Choroid plexus epithelial cell (primary cell): ENCODE results near the gene PRAMEF4.
"Not testable (repeated sequence)": the region's sequence is repeated elsewhere in the genome, so short reads cannot be mapped to it uniquely, and the experiment has no call there.

Source experiments
- DNase-seq: peaks from one replicate; pipeline ENCODE4 v3.0.0-alpha.2; 2010; ENCODE audit warnings: low read depth
- H3K4me3 ChIP-seq: 2 replicates; pipeline ENCODE4 v1.5.1; 2011; ENCODE audit warnings: low read depth, mild to moderate bottlenecking, control low read depth, low read length, moderate library complexity
- TF ChIP-seq, protein P1 (sequence below): conservative IDR thresholded peaks from 2 replicates; pipeline ENCODE4 v1.5.1; 2011; ENCODE audit warnings: low read depth, mild to moderate bottlenecking, control low read depth, inconsistent platforms, low read length, moderate library complexity

The PRAMEF4 gene

DNA sequence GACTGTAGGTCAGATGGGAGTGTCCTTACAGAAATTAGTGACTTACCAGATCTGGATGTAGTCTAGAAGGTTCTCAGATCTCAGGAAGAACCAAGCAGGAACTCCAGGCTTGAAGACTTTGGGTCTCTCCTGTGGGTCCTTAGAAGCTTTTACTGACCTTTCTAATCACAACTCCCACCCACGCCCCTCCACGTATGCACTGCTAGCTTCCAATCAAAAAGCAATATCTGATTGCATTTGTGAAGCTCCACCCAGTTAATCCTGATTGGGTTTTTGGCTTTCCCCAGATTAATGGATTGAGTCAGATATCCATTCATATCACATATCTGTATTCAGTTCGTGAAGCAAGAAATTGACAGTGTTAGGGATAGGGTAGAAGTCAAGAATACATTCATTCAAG, at the start of gene PRAMEF4:
Gene PRAMEF4 (minus strand): TSS at position 101 of the 400 bp plus-strand sequence. CDS start 2,807 bp downstream, outside the sequence.
- not testable (repeated sequence) for H3K4me3 ChIP-seq, DNase-seq

DNA sequence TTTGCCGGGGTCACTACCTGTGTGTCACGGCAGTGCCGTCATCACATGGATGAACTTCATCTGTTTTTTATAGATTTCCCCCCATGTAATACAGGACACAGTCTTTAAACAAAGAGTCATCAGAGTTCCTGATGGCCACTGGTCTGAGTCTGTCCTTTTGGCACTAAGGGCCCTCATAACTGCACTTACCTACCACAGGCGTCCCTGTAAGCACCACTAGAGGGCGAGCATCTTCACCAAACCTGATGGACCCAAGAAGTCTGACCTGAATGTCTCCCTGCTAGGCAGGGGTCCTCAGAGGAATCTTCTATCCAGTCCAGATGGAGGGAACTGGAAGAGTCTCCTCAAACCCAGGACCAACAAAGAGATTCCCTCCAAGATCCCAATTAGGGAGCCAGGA, 38.4 kb upstream of the PRAMEF4 start:
- not testable (repeated sequence) for H3K4me3 ChIP-seq, DNase-seq

DNA sequence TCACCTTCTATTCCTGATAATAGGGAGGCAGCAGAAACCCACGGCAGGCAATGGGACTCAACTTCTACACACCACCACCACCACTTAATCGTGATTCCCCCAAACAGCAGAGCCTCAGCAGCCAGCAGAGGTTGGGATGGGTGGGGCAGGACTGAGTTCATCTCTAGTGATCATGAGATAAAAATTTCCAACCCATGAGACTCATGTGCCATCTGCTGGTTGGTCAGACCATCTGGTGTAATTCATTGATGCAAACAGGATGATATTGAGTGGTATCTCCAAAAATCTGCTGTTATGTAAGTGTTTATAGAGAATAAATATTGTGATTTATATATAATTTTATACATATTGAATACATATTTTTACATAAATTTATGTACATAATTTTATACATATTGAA, 35.7 kb upstream of the PRAMEF4 start:
- not testable (repeated sequence) for DNase-seq

DNA sequence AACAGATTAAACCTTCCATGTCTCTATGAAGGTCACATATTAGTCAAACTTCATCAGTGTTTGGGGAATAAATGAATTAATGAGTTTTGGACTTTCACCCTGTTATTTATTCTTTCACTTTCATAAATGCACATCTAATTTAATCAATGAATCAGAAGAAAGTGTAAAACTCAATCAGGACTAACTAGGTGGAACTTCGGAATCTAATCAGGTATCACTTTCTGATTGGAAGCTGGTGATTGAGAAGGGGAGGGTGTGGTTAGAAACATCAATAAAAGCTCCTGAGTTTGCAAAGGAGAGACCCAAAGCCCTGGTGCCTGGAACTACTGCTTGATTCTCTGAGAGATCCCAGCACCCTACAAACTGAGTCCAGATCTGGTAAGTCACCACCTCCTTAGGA, 30.3 kb upstream of the PRAMEF4 start, which contains the start of gene PRAMEF7:
Gene PRAMEF7 (plus strand): TSS at position 301 of the 400 bp plus-strand sequence. CDS start 1,083 bp downstream, outside the sequence.
- not testable (repeated sequence) for DNase-seq, H3K4me3 ChIP-seq

More for the DNA sequence above, 35.7 kb upstream of the PRAMEF4 start:
- not testable (repeated sequence) for H3K4me3 ChIP-seq

DNA sequence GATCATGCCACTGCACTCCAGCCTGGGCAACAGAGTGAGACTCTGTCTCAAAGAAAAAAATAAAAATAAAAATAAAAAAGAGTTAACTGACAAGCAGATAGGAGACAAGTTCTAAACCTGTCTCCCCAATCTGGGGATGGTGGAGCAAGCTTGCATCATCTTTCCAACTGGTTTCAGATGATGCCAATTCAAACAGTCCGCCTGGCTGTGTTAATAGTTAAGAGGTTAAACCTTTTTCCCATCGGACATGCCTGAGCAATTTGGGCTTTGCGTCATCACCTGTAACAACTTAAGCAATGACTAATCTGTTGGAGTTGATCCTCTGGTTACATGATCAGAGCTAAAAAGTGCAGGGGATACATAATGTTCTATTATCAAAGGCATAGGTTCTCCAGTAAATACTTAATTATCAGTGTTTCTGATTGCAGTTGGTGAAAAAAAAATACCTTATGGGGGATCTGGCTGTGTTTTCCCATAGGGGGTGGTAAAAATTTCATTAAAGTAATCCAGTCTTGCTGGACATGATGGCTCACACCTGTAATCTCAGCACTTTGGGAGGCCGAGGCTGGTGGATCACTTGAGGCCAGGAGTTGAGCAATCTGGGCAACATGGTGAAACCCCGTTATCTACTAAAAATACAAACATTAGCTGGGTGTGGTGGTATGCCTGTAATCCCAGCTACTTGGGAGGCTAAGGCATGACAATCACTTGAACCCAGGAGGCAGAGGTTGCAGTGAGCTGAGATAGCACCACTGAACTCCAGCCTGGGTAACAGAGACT, 18.0 kb upstream of the PRAMEF4 start:
- not testable (repeated sequence) for DNase-seq, H3K4me3 ChIP-seq

DNA sequence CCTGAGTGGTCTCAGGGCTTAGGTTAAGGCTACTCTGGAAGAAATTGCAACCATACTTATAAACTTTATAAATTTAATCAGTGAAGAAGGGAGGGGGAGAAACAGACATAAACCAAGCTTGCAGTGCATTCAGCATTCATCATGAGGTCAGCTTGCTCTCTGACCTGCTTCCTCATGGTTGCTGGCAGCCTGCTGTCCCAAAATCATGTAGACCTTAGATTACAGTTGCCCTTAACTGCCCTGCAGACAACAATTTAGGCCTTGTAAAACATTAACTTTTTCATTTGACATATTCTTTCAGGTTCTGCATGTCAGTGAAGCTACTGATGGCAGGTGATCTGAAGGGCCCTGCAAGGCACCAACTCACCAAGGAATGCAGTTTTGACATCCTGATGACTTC, 13.2 kb upstream of the PRAMEF4 start:
- H3K4me3 ChIP-seq, DNase-seq: not testable (repeated sequence)

DNA sequence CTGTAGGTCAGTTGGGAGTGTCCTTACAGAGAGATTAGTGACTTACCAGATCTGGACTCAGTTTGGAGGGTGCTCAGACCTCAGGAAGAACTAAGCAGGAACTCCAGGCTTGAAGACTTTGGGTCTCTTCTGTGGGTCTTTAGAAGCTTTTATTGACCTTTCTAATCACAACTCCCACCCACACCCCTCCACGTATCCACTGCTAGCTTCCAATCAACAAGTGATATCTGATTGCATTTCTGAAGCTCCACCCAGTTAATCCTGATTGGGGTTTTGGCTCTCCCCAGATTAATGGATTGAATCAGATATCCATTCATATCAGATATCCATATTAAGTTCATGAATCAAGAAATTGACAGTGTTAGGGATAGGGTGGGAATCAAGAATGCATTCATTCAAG, 12.2 kb upstream of the PRAMEF4 start, which contains the start of gene PRAMEF10:
Gene PRAMEF10 (minus strand): TSS at position 101 of the 400 bp plus-strand sequence. CDS start 2,423 bp downstream, outside the sequence.
- not testable (repeated sequence) for DNase-seq, H3K4me3 ChIP-seq

DNA sequence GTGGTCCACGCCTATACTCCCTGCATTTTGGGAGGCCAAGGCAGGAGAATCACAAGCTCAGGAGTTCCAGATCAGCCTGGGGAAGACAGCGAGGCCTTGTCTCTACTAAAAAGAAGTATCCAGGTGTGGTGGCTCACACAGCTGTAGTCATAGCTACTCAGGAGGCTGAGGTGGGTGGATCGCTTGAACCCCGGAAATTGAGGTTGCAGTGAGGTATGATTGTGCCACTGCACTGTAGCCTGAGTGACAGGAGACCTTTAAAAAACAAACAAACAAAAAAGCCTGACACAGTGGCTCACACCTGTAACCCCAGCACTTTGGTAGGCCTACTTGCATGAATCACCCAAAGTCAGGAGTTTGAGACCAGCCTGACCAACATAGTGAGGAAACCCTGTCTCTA, 7.5 kb downstream of the PRAMEF4 start:
- H3K4me3 ChIP-seq, DNase-seq: not testable (repeated sequence)

DNA sequence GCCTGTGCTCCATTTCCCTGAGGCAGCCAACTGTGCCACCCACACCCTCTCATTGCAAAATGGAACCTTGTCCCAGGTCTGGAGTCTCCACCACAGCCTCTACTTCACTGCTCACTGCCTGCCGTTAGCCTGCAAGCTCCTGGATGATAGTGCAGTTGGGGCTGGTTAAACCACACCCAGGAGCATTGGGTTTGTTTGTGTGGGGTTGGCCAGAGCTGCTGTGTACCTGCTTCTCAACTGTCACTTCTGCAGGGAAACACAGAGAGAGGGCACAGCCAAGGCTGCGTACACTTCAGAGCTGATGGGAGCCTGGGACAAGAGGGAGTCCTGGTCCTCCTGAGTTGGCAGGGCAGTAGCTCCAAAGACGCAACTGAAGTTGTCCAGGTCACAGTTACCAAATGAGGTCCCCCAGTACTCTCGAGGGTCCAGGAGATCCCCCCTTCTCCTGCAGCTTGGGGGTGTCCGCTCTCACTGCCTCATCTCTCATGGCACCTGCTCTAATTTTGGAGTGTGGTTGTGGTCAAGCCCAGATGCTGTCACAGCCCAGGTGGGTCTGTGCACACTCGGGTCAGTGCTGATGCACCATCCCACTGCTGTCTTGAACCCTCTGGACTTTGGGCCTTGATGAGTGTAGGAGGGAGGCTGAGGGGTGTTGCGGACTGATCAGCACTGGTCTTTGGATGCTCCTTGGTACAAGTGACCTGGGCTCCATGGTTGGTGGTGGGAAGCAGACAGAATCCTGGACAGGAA, 22.7 kb downstream of the PRAMEF4 start:
- H3K4me3 ChIP-seq, DNase-seq: not testable (repeated sequence)

DNA sequence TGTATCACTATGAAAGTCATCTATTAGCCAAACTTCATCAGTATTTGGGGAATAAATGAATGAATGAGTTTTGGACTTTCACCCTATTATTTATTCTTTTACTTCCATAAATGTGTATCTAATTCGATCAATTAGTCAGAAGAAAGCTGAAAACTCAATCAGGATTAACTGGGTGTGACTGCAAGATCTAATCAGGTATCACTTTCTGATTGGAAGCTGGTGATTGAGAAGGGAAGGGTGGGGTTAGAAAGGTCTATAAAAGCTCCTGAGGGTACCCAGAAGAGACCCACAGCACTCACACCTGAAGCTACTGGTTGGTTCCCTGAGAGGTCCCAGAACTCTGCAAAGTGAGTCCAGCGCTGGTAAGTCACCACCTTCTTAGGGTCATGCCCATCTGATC, 29.2 kb downstream of the PRAMEF4 start, which contains the start of gene PRAMEF2:
Gene PRAMEF2 (plus strand): TSS at position 301 of the 400 bp plus-strand sequence. CDS start 1,924 bp downstream, outside the sequence.
- not testable (repeated sequence) for H3K4me3 ChIP-seq, DNase-seq

DNA sequence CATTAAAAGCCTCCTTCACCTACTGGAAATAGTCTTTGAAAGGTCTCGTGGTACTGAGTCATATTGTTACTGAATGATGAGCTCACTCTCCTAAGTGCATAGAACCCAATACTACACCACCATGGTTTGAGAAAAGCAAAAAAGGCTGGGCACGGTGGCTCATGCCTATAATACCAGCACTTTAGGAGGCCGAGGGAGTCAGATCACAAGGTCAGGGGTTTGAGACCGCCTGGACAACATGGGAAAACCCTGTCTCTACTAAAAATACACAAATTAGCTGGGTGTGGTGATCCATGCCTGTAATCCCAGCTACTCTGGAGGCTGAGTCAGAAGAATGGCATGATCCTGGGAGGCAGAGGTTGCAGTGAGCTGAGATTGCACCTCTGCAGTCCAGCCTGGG, 34.2 kb downstream of the PRAMEF4 start:
- TF ChIP-seq, protein P1, sequence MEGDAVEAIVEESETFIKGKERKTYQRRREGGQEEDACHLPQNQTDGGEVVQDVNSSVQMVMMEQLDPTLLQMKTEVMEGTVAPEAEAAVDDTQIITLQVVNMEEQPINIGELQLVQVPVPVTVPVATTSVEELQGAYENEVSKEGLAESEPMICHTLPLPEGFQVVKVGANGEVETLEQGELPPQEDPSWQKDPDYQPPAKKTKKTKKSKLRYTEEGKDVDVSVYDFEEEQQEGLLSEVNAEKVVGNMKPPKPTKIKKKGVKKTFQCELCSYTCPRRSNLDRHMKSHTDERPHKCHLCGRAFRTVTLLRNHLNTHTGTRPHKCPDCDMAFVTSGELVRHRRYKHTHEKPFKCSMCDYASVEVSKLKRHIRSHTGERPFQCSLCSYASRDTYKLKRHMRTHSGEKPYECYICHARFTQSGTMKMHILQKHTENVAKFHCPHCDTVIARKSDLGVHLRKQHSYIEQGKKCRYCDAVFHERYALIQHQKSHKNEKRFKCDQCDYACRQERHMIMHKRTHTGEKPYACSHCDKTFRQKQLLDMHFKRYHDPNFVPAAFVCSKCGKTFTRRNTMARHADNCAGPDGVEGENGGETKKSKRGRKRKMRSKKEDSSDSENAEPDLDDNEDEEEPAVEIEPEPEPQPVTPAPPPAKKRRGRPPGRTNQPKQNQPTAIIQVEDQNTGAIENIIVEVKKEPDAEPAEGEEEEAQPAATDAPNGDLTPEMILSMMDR, result no peak
- no peak overlapping the region for H3K4me3 ChIP-seq
- no peak for DNase-seq

DNA sequence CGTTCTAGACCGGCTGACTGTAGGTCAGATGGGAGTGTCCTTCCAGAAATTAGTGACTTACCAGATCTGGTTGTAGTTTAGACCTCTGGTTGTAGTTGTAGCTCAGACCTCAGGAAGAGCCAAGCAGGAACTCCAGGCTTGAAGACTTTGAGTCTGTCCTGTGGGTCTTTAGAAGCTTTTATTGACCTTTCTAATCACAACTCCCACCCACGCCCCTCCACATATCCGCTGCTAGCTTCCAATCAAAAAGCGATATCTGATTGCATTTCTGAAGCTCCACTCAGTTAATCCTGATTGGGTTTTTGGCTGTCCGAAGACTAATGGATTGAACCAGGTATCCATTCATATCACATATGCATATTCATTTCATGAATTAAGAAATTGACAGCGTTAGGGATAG, 37.4 kb downstream of the PRAMEF4 start, which contains the start of gene HNRNPCL1:
Gene HNRNPCL1 (minus strand): TSS at position 101 of the 400 bp plus-strand sequence. CDS start 431 bp downstream, outside the sequence.
- not testable (repeated sequence) for H3K4me3 ChIP-seq, DNase-seq

DNA sequence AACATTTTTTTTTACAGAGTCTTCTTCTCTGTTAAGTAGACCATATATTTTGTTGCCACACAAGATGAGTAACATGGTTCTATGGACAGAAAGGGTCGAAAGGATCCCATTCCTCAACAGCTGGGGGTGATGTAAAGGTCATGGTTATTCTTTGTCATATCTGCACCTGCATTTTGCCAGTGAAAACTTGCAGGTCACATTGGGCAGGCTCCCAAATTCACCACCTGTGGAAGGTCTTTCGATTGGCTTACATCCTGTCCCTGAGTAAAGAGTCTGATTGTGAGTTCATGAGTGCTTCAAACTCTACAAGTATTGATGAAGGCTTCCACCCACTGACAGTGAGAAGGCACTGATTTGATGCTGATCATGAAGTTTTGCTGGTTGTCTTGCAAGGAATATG, 52.8 kb downstream of the PRAMEF4 start:
- H3K4me3 ChIP-seq, DNase-seq: not testable (repeated sequence)

DNA sequence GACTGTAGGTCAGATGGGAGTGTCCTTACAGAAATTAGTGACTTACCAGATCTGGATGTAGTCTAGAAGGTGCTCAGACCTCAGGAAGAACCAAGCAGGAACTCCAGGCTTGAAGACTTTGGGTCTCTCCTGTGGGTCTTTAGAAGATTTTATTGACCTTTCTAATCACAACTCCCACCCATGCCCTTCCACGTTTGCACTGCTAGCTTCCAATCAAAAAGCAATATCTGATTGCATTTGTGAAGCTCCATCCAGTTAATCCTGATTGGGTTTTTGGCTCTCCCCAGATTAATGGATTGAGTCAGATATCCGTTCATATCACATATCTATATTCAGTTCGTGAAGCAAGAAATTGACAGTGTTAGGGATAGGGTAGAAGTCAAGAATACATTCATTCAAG, 54.7 kb downstream of the PRAMEF4 start, which contains the start of gene PRAMEF11:
Gene PRAMEF11 (minus strand): TSS at position 101 of the 400 bp plus-strand sequence. CDS start 2,621 bp downstream, outside the sequence.
- DNase-seq, result not testable (repeated sequence)

More for the DNA sequence above, 54.7 kb downstream of the PRAMEF4 start, which contains the start of gene PRAMEF11:
- H3K4me3 ChIP-seq, result not testable (repeated sequence)
